T-helper 2 cell (primary cell): ENCODE data around the gene PARD3.

ENCODE experiments used
- DNase-seq, 5 experiments: peaks; one replicate each; pipeline versions ENCODE4 v3.0.0 to v3.0.0-alpha.2; 2012 to 2022

Gene PARD3

GRCh38 chr10:34235164-34235832 is 579.8 kb downstream of the PARD3 start:
- no peak for DNase-seq

DNA sequence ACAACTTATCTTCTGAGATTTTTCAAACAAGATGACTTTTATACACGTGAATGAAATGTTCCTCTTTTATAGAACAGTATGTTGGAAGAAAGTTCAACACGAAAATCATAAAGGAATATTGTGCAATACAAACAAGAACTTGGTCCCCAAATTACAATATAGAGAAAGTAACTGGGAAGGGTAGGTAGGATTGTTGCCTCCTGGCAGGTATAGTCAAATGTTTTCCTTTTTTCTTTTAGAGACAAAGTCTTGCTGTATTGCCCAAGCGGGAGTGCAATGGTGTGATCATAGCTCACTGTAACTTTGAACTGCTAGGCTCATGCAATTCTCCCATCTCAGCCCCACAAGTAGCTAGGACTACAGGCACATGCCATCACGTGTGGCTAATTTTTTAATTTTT is 582.6 kb downstream of the PARD3 start:
- no peak for DNase-seq

GRCh38 chr10:34231441-34232180 is 583.5 kb downstream of the PARD3 start:
- DNase-seq = no peak

GRCh38 chr10:34229917-34230316 is 585.2 kb downstream of the PARD3 start:
- DNase-seq = no peak

DNA sequence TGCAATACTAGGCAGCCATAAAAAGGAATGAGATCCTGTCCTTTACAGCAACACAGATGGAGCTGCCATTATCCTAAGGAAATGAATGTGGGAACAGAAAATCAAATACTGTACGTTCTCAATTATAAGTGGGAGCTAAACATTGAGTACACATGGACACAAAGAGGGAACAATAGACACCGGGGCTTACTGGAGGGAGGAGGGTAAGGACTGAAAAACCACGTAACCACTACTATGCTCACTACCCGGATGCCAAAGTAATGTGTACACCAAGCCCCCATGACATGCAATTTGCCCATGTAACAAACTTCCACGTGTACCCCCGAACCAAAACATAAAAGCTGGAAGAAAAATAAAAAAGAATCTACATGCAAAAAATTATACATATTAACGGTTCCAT is 587.0 kb downstream of the PARD3 start:
- no peak for DNase-seq

DNA sequence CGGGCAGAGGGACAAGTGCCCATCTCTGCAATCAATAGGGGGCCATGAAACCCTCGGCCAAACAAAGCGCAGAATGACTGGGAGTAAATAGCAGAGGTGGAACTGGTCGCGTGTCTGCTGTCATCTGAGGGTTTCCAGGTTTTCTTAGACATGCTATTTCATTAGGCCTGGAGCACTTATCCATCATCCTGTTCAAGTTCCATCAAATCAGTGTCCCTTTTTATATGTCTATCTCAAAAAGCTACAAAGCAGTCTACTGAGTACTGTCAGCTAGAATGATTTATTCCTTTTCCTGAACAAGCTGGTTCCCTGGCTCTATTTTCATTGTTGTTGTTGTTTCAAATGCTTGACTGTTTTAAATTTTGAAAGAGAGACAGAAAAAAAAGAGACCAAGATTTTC is 590.5 kb downstream of the PARD3 start:
- DNase-seq = no peak

DNA sequence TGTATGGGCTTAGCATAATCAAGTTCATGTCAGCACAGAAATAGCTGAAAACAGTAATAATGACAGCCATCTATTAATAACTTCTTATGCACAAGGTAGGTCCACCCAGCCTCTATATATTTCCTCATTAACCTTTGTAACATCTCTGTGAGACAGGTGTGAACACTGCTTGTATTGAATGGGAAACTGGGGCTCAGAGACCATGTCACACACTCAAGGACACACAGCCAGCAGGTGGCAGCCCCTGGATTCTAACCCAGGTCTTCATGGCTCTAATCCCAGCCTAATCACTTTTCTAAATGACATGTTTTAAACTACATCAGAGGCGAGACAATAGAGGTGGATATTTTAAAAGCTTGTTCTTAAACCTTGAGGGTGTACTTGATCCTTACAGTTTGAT is 591.4 kb downstream of the PARD3 start:
- no peak for DNase-seq

DNA sequence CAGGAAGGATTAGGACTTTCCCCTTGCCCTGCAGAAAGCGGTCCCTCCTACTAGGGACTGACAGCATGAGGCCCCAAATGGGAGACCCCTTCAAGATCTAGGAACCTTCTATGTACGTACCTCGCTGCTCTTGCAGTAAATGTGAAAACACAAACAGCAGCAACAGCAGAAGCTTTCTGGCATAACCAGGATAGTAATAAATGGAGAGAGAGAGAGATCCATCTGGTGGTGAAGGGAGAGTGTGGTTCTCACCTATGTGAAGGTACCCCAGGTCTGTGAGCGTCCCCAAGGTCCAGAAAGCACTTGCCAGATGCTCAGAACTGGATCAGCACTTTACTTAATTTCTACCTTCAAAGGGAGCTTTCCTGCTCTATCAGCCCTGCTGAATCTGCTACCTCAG is 592.7 kb downstream of the PARD3 start:
- DNase-seq = no peak

DNA sequence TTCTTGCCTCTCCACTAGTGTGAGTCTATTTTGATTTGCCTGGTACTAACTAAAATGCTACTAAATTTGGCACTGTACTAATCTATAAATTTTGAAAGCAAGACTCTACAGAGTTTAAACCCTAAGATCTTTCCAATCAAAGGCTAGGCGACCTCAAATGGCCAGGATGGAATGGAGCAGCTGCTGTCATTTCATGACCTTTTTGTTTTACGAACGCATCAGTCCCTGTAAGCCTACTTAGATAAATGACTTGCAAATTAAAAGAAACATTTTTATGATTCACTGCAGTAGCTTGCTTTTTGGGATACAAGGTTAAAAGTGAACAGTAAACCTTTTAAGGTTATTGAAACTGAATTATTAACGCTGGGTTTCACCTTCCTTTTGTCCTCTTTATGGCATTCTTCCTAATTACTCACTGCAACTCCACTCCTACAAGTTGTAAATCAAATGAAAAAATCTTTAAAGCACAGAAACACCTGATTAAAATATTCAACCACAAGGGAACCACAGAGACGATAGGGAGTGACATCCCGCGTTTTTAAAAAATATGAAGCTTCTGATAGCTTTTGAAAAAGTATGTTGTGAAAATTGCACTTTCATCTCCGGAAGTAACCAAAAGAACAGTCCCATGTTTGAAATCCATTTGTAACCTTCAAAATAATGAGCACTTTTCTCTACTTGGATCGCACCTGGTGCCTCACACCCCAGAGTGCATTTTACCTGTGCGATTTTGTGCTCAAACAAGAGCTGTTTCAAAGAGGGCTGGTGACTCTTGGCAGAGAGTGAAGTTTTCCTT is 595.1 kb downstream of the PARD3 start:
- no peak for DNase-seq

DNA sequence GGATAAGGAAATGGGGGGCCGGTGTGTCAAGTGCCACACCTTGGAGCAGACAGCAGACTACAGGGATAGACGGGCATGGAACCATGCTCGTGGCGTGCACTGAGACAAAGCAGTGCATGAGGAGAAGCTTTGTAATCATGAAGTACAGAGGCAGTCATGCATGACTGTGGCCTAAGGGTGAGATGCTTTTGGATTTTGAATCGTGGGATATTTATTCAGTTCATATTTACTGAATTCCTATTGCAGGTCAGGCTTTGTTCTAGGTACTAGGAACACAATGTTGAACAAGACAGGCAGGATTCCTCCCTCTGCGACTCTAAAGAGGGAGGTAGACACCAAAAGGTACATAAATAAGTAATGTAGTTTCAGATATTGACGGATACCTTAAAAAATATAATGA is 597.6 kb downstream of the PARD3 start:
- no peak for DNase-seq

DNA sequence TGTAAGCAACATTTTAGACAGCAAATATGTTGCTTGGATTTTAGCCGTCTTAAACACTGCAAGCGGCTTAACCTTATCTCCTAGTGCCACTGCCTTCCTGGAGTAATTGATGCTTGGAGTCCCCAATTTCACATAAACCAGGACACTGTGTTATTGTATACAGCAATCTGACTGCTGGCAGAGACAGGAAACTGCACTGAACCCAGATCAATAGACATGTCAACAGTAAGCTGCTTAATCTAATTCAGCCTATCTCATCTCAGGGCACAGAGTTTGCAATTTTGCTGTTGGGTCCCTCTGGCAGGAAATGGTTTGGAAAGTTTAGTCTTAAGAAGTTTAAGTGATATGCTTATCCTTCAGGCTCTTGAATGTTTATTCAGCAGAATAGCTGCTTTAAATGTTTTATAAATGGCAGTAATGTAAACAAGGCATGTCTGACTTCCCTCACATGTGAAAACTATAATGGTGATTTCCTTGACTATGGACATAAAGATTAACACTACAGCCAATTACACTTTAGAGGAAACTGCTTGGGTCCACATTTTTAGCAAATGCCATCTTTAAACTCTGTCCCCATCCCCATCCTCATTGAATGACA is 598.6 kb downstream of the PARD3 start:
- no peak for DNase-seq

DNA sequence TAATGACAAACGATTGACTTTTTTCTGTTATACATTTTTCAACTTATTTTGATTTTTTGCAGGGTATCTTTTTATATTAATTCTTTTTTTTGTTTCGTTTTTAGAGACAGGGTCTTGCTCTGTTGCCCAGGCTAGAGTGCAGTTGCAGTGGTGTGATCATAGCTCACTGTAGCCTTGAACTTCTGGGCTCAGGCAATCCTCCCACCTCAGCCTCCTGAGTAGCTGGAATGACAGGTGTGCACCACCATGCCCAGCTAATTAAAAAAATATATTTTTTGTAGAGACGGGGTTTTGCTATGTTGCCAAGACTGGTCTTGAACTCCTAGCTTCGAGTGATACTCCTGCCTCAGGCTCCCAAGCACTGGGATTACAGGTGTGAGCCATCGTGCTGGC is 601.3 kb downstream of the PARD3 start:
- DNase-seq = no peak

DNA sequence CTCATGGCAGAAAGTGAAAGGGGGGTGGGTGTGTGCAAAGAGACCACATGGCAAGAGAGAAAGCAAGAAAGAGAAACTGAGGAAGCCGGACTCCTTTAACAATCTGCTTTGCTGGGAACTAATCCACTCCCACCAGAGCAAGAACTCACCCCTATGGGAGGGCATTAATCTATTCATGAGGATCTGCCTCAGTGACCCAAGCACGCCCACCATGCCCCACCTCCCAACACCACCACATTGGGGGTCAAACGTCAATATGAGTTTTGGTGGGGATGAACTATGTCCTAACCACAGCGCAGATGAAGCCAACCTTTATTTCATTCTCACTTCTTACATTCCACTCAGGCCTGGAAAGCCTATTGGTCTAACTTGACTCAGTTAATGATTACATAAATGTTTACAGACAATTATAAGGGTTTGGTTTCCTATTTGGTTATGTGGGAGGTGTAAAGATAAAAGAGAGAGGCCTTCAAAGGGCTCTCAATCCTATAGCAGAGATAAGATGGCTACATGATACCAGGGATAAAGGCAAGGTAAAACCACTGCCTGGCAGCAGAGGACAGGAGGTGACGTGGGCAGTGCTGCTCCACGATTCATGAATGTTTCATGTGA is 601.8 kb downstream of the PARD3 start:
- no peak for DNase-seq

GRCh38 chr10:34207343-34207742 is 607.8 kb downstream of the PARD3 start:
- no peak for DNase-seq

DNA sequence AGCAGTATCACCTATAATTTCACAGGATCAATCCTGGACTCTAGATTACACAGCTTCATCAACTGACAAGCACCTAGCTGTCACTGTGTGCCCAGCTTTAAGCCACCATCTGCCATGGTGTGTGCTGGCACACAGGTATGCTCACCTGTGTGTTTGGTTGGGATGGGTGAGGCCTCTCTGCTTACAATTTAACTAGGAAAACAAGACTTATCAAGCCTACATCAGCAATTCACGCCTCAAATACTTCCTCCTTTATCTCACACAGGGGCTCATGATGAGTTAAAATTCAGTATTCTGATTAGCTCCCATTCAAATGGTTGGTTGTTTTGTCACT is 608.2 kb downstream of the PARD3 start:
- no peak for DNase-seq

GRCh38 chr10:34206078-34206934 is 608.8 kb downstream of the PARD3 start:
- DNase-seq = no peak

- no peak for DNase-seq
Observed at GRCh38 chr10:34205452-34205851, 609.6 kb downstream of the PARD3 start.

GRCh38 chr10:34203966-34204630 is 611.0 kb downstream of the PARD3 start:
- DNase-seq = no peak

DNA sequence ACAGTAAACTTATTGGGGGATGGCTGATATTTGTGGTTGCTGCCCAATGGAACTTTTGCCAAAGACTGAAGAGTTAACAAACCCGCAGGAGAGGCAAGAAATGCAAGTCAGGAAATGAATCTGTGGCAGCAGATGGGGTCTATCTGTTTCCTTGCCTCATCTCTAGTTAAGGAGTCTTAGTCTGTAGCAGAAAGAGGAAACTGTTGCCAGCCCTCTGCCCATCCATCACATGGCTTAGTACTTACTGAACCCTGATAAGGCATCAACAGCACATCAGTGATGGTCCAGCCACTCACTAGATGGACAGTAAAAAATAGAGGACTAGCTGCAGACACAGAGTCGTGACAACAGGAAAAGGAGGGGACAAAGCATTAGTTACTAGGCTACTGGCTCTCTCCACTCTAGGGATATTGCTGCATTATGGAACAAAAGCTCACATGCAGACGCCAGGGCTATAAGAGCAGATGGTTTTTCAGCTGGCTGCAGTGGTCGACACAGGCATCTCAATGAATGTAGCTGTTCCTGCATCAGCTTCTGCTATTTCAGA is 614.7 kb downstream of the PARD3 start:
- no peak for DNase-seq

DNA sequence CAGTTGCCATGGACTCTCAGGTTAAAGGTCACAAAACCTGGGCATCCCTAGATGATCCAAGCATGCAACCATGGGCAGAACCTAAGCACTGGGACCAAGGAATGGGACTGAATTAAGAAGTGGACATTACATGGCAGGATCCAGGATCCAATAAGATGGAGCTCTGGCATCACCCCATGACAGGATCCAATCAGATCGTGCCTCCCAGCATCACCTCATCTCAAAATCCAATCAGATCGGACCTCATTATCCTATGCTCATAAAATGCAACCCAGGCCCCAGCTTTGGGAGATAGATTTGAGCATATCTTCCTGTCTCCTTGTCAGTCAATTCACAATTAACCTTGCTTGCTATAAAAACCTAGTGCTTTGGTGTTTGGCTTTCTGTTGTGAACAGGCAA is 616.1 kb downstream of the PARD3 start:
- DNase-seq = no peak

DNA sequence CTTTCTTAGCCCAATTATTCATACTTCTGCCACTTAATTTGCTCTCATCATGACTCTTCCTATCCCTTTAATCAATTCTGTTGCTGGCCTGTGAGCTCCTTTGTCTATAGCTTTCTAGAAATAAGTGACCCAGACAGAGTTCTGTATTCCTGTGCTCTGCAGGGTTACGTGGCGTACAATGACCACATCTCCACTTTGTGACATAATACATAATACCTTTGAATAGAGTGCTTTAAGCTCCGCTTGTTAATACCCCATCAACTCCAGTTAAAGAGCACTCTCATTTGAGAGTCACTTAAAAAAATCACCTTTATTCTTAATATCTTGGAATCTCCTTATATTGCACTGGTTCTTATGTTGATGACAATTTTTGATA is 619.0 kb downstream of the PARD3 start:
- no peak for DNase-seq
